Measurements from ENCODE around the gene PRKG2. TPM values are rescaled to one million over a fixed set of nuclear protein-coding genes. Genes with fewer than 3 reads are reported as not detected.

The PRKG2 gene
- total and polyA plus RNA-seq, 2 donors (not counting 3 experiments of a cell fraction or from before 2014, with no cell fraction given): not detected

GRCh38 chr4:81095389-81095788 is 119.6 kb downstream of the PRKG2 start:
- POLR2A ChIA-PET: no interaction called here
- no peaks in the 10 kb centered on the region for H3K36me3 ChIP-seq (ENCODE audit: control insufficient read depth in 2 of 2, extremely low read depth in 1 of 2, insufficient read depth in 2 of 2, low read length in 2 of 2)
- intact Hi-C loops (cut with micrococcal nuclease) (no loop called here), dilution Hi-C loops (cut with MboI; ENCODE audit: extremely low pct_ligation_motif_present, low sequenced_read_pairs) (no loop called here)
- BruUV-seq (replicated peaks): no TSS peak
- H3K9me1 ChIP-seq (replicated peaks; ENCODE audit: control insufficient read depth, extremely low read depth, insufficient read depth, low read length): no peaks in the 10 kb centered on the region
- no peak overlapping the region for H2AFZ ChIP-seq (ENCODE audit: low read depth, low read length)
- no peaks in the 10 kb centered on the region for H3K4me1 ChIP-seq (ENCODE audit: control insufficient read depth, extremely low read depth, insufficient read depth, low read length)
- no peak overlapping the region for H3K4me2 ChIP-seq (ENCODE audit: insufficient read depth, low read length)
- H3K9ac ChIP-seq (replicated peaks; ENCODE audit: extremely low read depth, insufficient read depth, low read length): no peak overlapping the region
- no peak for DNase-seq (ENCODE audit: low read depth, low spot score)
- no peaks in the 10 kb centered on the region for H3K79me2 ChIP-seq (ENCODE audit: control insufficient read depth, insufficient read depth, low read length)
- TF ChIP-seq EZH2 (IDR thresholded peaks at IDR 0.05; ENCODE audit: borderline replicate concordance, low read depth, low read length, severe bottlenecking) (no peak), POLR2AphosphoS5 (IDR thresholded peaks at IDR 0.05; ENCODE audit: insufficient read depth, low read depth, low read length) (no peak), JUN (IDR thresholded peaks at IDR 0.05; ENCODE audit: borderline replicate concordance, insufficient read depth, insufficient read length, low read depth) (no peak), GATA2 (IDR thresholded peaks at IDR 0.05; ENCODE audit: insufficient read depth, insufficient read length, low read depth, low read length) (no peak)
- TF ChIP-seq, protein P1, sequence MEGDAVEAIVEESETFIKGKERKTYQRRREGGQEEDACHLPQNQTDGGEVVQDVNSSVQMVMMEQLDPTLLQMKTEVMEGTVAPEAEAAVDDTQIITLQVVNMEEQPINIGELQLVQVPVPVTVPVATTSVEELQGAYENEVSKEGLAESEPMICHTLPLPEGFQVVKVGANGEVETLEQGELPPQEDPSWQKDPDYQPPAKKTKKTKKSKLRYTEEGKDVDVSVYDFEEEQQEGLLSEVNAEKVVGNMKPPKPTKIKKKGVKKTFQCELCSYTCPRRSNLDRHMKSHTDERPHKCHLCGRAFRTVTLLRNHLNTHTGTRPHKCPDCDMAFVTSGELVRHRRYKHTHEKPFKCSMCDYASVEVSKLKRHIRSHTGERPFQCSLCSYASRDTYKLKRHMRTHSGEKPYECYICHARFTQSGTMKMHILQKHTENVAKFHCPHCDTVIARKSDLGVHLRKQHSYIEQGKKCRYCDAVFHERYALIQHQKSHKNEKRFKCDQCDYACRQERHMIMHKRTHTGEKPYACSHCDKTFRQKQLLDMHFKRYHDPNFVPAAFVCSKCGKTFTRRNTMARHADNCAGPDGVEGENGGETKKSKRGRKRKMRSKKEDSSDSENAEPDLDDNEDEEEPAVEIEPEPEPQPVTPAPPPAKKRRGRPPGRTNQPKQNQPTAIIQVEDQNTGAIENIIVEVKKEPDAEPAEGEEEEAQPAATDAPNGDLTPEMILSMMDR (IDR thresholded peaks at IDR 0.05; ENCODE audit: extremely low read depth in 1 of 2, insufficient read depth in 1 of 2, low read depth in 1 of 2, low read length in 2 of 2): no peak
- H3K27ac ChIP-seq (ENCODE audit: insufficient read depth, low read depth, low read length): no peak overlapping the region
- no peaks in the 10 kb centered on the region for H3K27me3 ChIP-seq (ENCODE audit: control insufficient read depth in 2 of 2, insufficient read depth in 2 of 2, low read length in 2 of 2)
- H4K20me1 ChIP-seq (replicated peaks; ENCODE audit: control insufficient read depth, extremely low read depth, insufficient read depth, low read length): no peaks in the 10 kb centered on the region
- H3K4me3 ChIP-seq (replicated peaks in 1 of 3; ENCODE audit: insufficient read depth in 1 of 3, low read depth in 1 of 3, low read length in 3 of 3): no peak overlapping the region
- no peak for FAIRE-seq
- no peaks in the 10 kb centered on the region for H3K9me3 ChIP-seq (replicated peaks; ENCODE audit: control insufficient read depth, insufficient read depth, low read length)
- CTCF ChIA-PET: no interaction called here

All from endothelial cell of umbilical vein (primary cell).